Activated CD8-positive, alpha-beta T cell treated with anti-CD3 and anti-CD28 coated beads for 36 hours (primary cell): Measurements from ENCODE around the gene HTRA2. TPM values are rescaled to one million over a fixed set of nuclear protein-coding genes. Genes with fewer than 3 reads are reported as not detected.

ENCODE experiments used
- ATAC-seq: fragments of 200-7000 bp; cut with Tn5 transposase; one replicate; pipeline ENCODE4 v1.10.0; 2021; ENCODE audit warnings: mild to moderate bottlenecking, moderate library complexity
- CTCF ChIA-PET: fragments of 350-600 bp; sonication (Branson Sonifier 250); formaldehyde crosslinking; loops from one replicate; lab custom pipeline; 2021; ENCODE audit warnings: antibody characterized with exemption; lab: Charles Lee
- POLR2A ChIA-PET: fragments of 350-600 bp; sonication (Branson Sonifier 250); formaldehyde crosslinking; loops from one replicate; lab custom pipeline; 2021; ENCODE audit warnings: antibody characterized with exemption; lab: Charles Lee
- DNase-seq: peaks from one replicate; pipeline ENCODE4 v3.0.0-alpha.2; 2020
- H3K27ac Mint-ChIP-seq: one replicate; pipeline ENCODE4 v1.8.0; 2021; ENCODE audit warnings: mild to moderate bottlenecking, mixed read lengths
- H3K27me3 Mint-ChIP-seq: one replicate; pipeline ENCODE4 v1.8.0; 2021; ENCODE audit warnings: mixed read lengths
- H3K36me3 Mint-ChIP-seq: one replicate; pipeline ENCODE4 v1.8.0; 2021; ENCODE audit warnings: low read depth, mixed read lengths
- H3K4me1 Mint-ChIP-seq: one replicate; pipeline ENCODE4 v1.8.0; 2021; ENCODE audit warnings: low read depth, mixed read lengths
- H3K4me3 Mint-ChIP-seq: one replicate; pipeline ENCODE4 v1.8.0; 2021; ENCODE audit warnings: mild to moderate bottlenecking, moderate library complexity, mixed read lengths
- H3K9me3 Mint-ChIP-seq: one replicate; pipeline ENCODE4 v1.8.0; 2021; ENCODE audit warnings: mixed read lengths
- CTCF ChIP-seq: fragments of 200-600 bp; IDR thresholded peaks from one replicate; pipeline ENCODE4 v1.8.0; 2022; ENCODE audit warnings: antibody characterized with exemption, mild to moderate bottlenecking
- intact Hi-C: fragments of 100-400 bp; cut with micrococcal nuclease; formaldehyde crosslinking; loops from one replicate; pipeline ENCODE4 v1.10.0; 2022
- total RNA-seq, 2 experiments: library from RNA; stranded (reverse); gene quantifications; one replicate each; pipeline ENCODE4 v1.2.3, GENCODE V29; 2021

HTRA2 gene
- total RNA-seq, 2 experiments from 2014 or later: 42.0 to 45.0 TPM

GRCh38 chr2:74534411-74534810 is 4.7 kb downstream of the HTRA2 start:
- no peak for TF ChIP-seq CTCF
- intact Hi-C loops: loop anchor here (5.0 kb wide), 2 partner anchors 52 to 53 kb away; partner anchors contain the start of genes CCDC142 and TTC31
- CTCF ChIA-PET: interaction anchor here (6.4 kb wide), 1 partner anchor 55 kb away, joined by 54 read pairs; no protein-coding TSS in a partner anchor

DNA sequence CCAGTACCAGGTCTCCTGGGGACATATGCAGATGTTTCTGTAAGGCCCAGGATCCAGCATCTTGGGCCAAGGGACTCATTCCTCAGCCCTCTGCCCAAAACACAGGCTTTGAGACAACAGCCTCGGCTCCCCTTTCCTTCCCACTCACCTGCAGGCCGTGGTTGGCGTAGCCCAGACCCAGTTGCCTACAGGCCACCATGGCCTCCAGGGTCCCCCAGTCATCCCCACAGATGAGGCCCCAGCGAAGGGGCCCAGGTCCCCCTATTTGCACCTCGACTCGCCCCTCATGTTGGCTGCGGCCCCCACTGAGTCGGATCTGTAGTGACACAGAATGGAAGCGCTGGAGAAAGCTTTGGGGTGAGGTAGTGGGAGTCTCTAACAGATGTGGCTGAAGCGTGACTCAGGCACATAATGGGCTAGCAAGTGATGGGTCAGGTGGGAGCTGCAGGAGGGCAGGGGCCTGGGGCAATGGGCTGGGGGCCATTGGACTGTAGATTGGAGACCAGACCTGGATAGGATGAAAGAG is 5.8 kb downstream of the HTRA2 start:
- TF ChIP-seq CTCF: no peak

More at GRCh38 chr2:74534411-74534810, 4.7 kb downstream of the HTRA2 start:
- DNase-seq: no peak
- H3K4me3 Mint-ChIP-seq: no peak overlapping the region
- POLR2A ChIA-PET: interaction anchor here (1.1 kb wide), 1 partner anchor 33 kb away, joined by 3 read pairs; no protein-coding TSS in a partner anchor
- H3K36me3 Mint-ChIP-seq: peaks cover 27% of the 10 kb centered on the region
- ATAC-seq: no peak
- peaks cover 4% of the 10 kb centered on the region for H3K27me3 Mint-ChIP-seq
- H3K27ac Mint-ChIP-seq: no peak overlapping the region
- peaks cover 19% of the 10 kb centered on the region for H3K4me1 Mint-ChIP-seq
- no peaks in the 10 kb centered on the region for H3K9me3 Mint-ChIP-seq

DNA sequence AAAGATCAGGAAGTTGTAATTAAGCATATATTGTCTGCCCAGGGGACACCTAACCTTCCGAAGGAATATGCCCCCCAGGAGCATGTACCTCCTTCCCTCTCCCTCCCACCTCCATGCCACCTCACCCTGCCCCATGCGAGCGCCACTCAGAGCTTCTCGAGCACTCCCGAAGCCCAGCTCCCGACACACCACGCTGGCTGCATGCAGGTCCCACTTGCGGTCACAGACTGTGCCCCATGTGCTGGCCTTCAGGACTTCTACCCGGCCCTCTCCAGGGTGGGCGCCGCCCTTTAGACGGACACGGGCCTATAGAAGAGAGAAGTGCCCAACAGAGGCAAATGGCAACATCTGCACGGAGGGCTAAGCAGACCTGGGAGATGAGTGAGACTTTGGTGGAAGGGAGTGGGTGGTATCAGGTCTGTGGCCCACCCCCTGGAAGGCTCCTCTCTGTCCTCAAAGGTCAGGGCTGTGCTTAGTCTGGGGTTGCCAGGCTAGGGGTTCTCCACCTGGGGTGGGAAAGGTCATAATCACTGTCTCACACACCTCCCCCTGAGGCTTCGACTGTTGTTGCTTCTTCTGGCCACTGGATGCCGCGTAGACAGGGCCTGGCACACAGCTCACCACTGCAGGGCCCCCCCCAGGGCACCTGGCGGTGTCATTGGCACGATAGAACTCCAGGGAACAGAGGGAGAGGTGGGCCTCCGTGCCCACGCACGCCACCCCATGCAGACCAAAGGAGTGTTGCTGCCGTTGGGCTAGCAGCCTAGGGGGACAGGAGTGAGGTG is 6.6 kb downstream of the HTRA2 start:
- peaks cover 9% of the 10 kb centered on the region for H3K27me3 Mint-ChIP-seq
- intact Hi-C loops: no loop called here
- H3K27ac Mint-ChIP-seq: no peak overlapping the region
- peaks cover 11% of the 10 kb centered on the region for H3K4me1 Mint-ChIP-seq
- DNase-seq: peak; percentile 17
- H3K9me3 Mint-ChIP-seq: no peaks in the 10 kb centered on the region
- no peak for TF ChIP-seq CTCF
- H3K36me3 Mint-ChIP-seq: peaks cover 18% of the 10 kb centered on the region
- ATAC-seq: peak; percentile 71
- POLR2A ChIA-PET: no interaction called here
- no peak overlapping the region for H3K4me3 Mint-ChIP-seq
- CTCF ChIA-PET: interaction anchor here (1.2 kb wide), 1 partner anchor 8 kb away, joined by 3 read pairs; no protein-coding TSS in a partner anchor

More for the DNA sequence above, 5.8 kb downstream of the HTRA2 start:
- Mint-ChIP-seq H3K27ac (no peak overlapping the region), H3K4me1 (peaks cover 19% of the 10 kb centered on the region), H3K4me3 (no peak overlapping the region), H3K36me3 (peaks cover 26% of the 10 kb centered on the region), H3K9me3 (no peaks in the 10 kb centered on the region), H3K27me3 (peaks cover 6% of the 10 kb centered on the region)
- ATAC-seq: no peak
- intact Hi-C loops: no loop called here
- ChIA-PET POLR2A (no interaction called here), CTCF (interaction anchor here (1.2 kb wide), 1 partner anchor 9 kb away, joined by 3 read pairs; no protein-coding TSS in a partner anchor)
- no peak for DNase-seq

GRCh38 chr2:74537140-74537539 is 7.4 kb downstream of the HTRA2 start:
- ChIA-PET POLR2A (no interaction called here), CTCF (no interaction called here)
- peaks cover 3% of the 10 kb centered on the region for H3K4me1 Mint-ChIP-seq

More at GRCh38 chr2:74537140-74537539, 7.4 kb downstream of the HTRA2 start:
- H3K36me3 Mint-ChIP-seq: peaks cover 10% of the 10 kb centered on the region
- ATAC-seq: no peak
- TF ChIP-seq CTCF: no peak
- no peak overlapping the region for H3K27ac Mint-ChIP-seq
- intact Hi-C loops: no loop called here
- H3K27me3 Mint-ChIP-seq: peaks cover 11% of the 10 kb centered on the region
- no peak overlapping the region for H3K4me3 Mint-ChIP-seq
- no peak for DNase-seq
- H3K9me3 Mint-ChIP-seq: no peaks in the 10 kb centered on the region
